CD4-positive, alpha-beta T cell treated with Interleukin-10 for 1 hour (primary cell): ENCODE results near the gene DHRS7.

Experiments used
- DNase-seq: peaks from one replicate; pipeline ENCODE4 v3.0.0-alpha.2; 2020

DHRS7 gene

DNA sequence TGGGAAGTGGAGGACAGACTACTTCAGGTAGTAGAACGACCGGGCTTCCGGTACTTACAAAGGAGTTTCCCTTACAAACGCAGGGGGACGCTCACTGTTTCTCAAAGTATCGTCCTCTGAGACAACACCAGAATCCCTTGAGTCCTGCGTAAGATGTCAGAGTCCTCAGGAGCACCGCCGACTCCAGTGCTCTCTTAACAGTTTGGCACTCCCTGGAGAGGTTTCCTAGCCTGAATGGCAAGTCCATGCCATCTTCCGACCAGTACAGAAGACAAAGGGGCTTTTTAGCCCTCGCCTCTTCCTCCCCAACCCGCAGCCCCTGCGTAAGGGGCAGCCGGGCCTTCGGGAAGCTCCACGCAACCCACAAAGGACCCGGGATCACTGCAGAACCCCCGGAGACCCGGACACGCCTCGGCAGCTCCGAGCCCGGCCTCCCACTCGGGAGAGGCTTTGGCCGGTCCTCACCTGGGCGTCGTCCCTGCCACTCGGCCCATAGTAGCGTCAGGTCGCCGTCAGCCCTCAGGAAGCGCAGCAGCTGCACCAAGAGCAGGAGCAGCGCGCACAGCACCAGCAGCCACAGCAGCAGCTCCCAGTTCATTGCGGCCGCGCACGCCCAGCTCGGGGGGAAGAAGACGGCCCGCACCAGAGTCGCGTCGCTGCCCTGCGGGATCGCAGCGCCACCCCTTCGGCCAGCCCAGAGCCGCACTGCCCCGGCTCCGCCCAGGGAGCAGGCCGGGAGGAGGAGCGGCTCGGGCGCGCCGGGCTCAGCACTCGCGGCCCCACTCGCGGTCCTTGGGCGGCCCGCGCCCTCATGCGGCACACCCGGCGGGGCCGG, at the start of gene DHRS7:
TSS of gene DHRS7 (minus strand) at position 687 of the 835 bp plus-strand sequence. CDS start at position 598, 89 bp downstream.
- peak; percentile 75 for DNase-seq

DNA sequence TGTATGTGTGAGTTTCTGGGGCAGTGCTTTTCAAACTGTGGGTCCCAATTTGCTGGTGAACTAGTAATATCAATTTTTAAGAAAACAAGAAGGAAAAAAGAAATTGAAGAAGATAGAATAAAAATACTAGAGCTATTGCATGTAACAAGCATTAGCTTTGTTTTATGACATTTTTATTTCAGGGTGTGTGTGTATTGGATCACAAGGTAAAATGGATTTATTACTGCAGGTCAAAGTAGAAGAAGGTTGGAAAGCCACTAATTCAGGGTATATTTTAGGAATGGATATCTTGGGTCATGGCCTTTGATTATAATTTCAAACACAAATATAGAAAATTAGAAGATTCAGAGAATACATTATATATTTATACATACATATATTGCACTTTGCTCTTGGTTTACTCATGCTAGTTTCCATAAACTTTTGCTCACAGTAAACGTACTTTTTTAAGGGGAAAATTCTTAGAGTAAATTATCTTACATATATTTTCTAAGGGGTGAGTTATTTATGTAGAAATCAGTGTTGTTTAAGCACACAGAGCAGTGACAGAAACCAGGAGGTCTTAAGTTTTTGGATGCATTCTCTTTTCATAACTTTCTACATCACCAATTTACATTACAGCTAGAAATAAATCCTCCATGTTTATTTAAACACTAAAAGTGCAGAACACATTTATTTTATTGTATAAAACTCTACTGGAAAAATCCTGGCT, 49.4 kb upstream of the DHRS7 start:
- no peak for DNase-seq

DNA sequence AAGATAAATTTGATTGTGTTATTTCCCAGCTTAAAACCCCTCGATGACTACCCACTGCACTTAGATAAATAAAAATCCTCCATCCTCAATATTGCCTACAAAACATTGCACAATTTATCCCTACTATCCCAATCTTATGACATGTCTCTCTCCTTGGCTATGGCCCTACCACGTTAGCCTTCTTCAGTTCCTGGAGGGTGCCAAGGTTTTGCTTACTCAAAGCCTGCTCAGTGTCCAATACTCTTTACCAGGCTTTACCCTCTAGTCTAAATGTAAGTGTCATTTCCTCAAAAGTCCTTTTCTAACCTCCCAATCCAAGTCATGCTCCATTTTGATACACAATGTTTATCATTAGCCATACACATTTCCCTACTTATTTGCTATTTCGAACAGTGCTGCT, 48.8 kb upstream of the DHRS7 start:
- DNase-seq, result no peak

DNA sequence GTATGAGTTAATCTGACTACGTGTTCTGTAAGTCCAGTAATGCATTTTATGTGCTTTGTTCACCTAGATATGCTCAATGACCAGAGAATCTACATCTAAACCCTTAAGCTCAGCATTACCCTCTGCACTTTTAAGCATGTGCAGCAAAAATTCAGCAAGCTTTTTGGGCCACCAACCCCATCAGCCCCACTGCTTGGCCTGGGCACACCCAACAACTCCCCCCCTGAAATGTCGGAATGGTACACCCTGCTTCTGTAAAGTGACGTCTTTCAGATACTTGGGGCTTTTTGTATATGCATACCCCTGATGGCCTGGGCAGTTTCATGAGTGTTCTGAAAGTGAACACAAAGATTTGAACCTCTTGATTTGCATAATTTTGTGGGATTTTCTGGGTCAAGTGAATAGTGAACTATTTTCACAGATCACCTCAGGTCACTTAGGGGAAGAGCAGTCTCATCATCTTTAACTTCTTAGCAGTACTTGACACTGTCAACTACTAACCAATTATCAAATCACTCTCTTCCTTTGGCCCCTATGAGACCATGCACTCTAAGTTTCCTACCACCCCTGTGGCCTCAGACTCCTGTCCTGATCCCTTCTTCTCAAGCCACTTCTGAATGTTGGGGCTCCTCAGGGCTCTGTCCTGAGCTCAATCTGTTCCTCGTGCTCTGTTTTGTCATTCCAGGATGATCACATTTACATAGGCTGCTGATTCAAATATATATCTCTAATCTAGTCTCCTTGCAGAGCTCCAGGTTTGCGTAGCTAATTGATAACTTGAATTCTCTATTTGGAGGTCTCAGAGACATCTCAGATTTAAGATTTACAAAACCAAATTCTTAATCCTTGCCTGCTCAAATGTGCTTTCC, 47.5 kb upstream of the DHRS7 start:
- no peak for DNase-seq

DNA sequence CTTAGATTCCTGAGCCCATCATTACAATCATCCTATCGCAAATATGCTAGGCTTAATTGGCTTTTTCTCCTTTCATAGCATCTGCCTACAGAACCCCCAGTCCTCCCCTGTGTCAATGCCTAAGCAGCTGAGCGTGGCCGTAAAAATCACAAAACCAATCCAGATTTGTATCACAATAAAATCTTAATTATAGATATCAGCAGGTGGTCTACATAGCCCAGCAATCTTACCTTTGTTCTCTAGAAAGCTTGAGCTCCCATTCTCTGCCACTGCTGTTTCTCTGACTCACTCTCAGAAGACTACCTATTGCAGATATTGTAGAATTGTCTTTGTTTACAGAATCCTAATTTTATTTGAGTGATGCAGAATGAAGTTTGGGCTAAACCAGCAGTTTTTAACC, 46.0 kb upstream of the DHRS7 start:
- no peak for DNase-seq

- DNase-seq, result no peak
Measured at GRCh38 chr14:60210703-60211102, 45.5 kb upstream of the DHRS7 start.

- no peak for DNase-seq
Measured at GRCh38 chr14:60206837-60207533, 41.8 kb upstream of the DHRS7 start.

- no peak for DNase-seq
Measured at GRCh38 chr14:60206249-60206670, 41.1 kb upstream of the DHRS7 start.

- no peak for DNase-seq
Measured at GRCh38 chr14:60204843-60205774, 39.9 kb upstream of the DHRS7 start.

DNA sequence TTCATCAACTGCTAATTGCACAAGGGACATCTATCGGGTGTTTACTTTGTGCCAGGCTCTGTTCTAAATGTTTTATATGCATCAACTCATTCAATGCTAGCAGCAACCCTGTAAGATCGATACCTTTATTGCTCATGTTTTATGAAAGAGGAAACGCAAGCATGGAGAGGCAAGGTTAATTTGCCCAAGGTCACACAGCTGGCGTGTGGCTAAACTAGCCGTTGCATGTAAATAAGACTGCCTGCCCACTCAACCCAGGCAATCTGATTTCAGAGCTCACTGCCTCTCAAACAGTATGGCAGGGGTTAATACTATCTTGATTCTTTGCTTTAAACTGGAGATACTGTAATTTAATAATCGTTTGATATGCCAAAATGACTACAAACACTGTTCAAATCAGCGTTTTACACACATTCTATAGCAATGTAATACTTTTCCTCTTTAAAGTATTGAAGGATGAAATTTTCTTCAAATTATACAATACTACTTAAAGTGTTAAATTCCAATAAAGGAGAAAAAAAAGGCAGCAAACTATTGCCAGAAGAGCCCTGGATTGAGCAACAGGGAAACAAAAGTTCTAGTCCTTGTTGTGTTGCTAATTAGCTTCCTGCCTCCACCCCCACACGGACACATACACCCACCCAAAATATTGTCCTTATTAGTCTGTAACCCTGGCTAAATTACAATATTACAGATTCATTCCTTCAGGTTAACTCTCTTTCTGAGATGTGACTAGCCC, 39.1 kb upstream of the DHRS7 start:
- DNase-seq, result no peak

DNA sequence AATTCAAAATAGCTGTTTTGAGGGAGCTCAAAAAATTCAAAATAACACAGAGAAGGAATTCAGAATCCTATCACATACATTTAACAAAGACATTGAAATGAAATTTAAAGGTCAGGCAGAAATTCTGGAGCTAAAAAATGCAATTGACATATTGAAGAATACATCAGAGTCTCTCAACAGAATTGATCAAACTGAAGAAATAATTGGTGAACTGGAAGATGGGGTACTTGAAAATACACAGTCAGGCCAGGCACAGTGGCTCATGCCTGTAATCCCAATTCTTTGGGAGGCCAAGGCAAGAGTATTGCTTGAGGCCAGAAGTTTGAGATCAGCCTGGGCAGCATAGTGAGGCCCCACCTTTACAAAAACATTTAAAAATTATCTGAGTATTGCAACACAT, 34.1 kb upstream of the DHRS7 start:
- no peak for DNase-seq

DNA sequence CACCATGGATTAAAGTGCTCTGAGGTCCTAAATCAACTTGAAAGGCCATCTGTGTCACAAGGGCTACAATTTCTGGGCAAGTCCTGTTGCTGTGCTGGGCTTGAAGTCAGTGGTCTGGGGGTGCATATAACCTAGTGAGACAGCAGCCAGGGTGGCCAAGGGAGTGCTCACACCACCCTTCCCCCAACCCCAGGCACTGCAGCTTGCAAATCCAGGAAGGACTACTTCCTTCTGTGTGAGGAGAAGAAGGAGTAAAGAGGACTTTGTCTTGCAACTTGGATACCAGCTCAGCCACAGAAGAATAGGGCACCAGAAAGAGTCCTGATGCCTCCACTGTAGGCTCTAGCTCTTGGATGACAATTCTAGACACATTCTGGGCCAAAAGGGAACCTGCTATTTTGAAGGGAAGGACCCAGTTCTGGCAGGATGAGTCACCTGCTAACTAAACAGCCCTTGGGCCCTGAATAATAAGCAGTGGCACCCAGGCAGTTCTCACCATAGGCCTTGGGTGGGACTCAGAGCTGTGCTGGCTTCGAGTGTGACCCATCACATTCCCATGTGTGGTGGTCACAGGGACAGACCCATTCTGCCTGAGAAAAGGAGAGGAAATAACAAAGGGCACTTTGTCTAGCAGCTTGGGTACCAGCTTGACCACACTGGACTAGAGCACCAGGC, 32.6 kb upstream of the DHRS7 start:
- no peak for DNase-seq

DNA sequence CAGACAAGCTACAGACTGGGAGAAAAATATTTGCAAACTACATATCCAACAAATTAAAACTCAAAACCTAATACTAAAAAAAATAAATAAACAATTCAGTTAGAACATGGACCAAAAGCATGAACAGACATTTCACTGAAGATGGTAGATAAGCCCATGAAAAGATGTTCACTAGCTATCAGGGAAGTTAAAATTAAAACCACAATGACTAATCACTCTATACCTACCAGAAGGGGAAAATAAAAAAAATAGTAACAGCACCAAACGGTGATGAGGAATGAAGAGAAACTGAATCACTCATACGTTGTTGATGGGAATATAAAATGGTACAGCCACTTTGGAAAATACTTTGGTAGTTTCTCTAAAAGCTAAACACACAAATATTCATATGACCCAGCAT, 31.1 kb upstream of the DHRS7 start:
- DNase-seq, result no peak

DNA sequence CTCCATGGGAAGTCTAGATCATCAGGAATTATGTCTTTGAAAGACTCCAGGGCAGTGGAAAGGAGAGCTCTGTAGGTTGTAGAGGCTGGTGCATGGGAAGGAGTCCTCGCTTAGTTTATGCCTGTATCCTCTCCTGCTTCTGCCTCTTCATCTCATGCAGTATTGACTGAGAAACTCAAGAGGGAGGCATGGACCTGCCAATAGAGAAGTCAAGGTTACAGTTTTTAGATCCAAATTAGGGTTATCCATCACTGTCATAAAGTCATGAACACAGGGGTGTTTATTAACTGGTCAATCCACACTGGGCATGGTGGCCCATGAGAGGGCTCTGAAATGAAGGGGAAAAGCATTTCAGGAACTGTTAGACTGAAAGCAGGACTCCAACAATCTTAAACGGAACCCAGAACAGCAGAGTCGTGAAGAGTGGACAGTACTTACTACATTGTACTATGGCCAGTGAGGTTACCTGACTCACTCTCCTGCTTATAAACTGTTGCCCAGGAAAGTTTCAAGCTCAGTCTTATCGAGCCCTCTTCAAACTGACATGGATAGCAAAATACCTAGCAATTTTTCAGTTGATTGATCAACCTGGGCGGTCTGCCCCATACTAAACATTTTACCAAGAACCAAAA, 30.1 kb upstream of the DHRS7 start:
- peak; percentile 3 for DNase-seq

DNA sequence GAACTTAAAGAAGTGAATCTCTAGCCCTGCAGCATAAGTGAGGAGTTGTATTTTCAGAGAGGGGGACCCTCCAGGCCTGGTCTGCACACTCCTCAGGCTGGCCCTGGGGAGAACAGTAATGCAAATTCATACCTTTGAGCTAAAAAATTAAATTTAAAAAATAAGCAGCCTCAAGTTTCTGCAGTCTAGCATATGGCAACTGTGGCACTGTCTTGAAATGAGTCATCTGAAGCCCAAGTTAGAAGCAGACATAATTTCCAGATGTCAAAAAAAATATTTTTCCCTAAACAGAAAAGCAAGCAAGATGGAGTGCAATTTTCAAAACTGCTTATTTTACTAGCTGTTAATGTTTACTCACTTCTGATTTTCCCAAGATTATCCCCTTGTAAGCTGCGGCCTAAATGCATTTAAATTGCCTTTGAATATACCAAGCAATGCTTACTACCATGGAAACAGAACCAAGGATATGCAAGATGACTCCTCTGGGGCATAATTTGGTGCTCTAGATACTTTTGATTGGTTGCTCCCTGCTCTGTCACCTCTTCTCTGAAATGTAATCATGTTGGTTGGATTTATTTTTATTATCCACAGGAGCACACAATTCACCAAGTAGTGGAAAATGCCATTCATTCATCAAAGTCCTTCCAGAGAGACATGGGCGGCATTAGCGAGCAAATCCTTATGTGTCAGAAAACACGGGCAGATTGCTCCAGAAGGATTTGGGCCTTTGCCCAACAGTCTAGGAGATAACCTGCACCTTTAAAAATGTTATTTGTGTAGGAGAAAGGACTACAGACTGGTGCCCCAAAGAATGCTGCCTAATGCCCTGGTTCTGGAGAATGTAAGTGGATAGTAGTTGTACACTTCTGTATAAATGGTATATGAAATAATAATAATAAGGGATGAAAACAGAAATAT, 25.0 kb upstream of the DHRS7 start:
- no peak for DNase-seq

DNA sequence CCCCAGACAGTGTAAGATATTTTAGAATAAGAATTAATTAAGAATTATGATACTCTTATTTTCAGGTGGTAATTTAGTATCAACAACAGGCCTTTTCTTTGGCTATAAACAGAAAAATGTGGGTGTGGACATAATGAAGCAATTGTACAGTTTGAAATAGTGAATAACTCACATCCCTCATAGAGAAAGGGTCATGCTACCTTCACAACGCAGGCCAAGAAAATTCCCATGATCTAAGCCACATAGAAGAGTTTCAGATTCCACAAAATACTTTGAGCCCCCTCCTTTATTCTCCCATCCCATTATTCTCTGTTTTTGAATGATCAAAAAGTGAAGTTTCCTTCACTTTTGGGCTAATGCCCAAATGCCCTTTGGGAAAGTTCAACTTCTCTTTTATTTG, 23.5 kb upstream of the DHRS7 start:
- DNase-seq, result no peak

GRCh38 chr14:60188115-60188514, 22.9 kb upstream of the DHRS7 start:
- DNase-seq, result no peak

DNA sequence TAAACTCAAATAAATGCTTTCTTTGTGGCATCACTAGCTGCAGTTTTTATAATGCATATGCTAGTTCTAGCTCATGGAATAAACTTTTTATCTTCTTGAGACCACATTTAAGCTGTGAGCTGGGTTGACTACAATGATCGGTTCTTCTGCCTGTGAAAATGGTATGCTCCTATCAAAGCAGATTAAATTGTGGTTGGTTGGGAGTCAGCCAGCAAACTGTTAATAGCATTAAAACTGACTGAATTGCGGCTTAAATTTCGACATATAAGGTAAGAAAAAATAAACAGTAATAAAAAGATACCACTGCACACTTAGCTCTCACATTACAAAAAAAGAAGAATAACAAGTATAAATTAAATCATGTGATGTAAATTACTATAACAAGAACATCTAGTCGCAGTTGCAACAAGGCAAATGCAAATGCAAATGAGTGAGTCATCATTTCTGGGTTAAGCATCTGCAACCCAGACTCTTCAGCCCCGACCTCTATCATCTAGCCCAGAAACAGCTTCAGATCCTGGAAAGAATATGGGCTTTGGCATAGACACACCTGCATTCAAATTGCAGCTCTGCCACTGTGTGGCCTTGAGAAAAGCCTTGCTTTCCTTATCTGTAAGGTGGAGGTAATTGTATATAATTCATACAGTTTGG, 19.8 kb upstream of the DHRS7 start:
- no peak for DNase-seq
